ENCODE results near the gene SLFN12L.

The SLFN12L gene

GRCh38 chr17:35493040-35493439 is 44.4 kb downstream of the SLFN12L start:
- H3K4me3 ChIP-seq (ENCODE audit: low read depth, low read length), result no peak overlapping the region
- TF ChIP-seq CTCF (IDR thresholded peaks at IDR 0.05; ENCODE audit: low read depth, low read length), result no peak

GRCh38 chr17:35491417-35491816 is 46.1 kb downstream of the SLFN12L start:
- no peak for TF ChIP-seq CTCF (IDR thresholded peaks at IDR 0.05; ENCODE audit: low read depth, low read length)
- no peak overlapping the region for H3K4me3 ChIP-seq (ENCODE audit: low read depth, low read length)

DNA sequence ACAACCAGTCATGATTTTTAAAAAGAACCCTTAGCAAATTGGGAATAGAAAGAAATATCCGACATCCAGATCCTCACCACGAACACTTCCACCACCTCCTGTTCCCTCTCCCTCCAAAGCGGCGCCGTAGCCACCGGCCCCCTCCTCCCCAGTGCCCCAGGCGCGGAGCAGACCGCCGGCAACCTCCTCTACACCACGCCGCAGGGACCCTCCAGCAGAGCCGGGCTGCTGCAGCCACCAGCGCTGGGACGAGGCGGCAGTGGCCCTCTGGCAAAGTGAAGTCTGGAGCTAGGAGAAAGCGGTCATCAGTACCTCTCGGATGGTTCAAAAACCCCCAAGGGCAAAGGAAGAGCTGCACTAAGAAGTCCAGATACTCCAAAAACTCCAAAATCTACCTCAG is 47.5 kb downstream of the SLFN12L start:
- no peak overlapping the region for H3K4me3 ChIP-seq (ENCODE audit: low read depth, low read length)
- no peak for TF ChIP-seq CTCF (IDR thresholded peaks at IDR 0.05; ENCODE audit: low read depth, low read length)

DNA sequence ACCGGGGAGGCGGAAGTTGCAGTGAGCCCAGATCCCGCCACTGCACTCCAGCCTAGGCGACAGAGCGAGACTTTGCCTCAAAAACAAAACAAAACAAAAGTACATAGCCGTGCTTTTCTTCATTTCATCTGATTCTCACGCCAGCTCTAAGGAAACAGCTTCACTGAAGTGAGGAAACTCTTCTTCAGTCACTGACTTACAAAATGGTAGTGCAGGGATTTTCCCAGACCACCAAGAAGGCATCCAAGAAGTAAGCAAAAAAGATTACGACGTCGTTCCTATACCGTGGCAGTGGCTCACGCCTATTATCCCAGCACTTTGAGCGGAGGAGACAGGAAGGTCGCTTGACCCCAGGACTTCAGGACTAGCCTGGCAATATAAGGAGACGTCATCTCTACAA is 48.5 kb downstream of the SLFN12L start:
- no peak overlapping the region for H3K4me3 ChIP-seq (ENCODE audit: low read depth, low read length)
- no peak for TF ChIP-seq CTCF (IDR thresholded peaks at IDR 0.05; ENCODE audit: low read depth, low read length)

DNA sequence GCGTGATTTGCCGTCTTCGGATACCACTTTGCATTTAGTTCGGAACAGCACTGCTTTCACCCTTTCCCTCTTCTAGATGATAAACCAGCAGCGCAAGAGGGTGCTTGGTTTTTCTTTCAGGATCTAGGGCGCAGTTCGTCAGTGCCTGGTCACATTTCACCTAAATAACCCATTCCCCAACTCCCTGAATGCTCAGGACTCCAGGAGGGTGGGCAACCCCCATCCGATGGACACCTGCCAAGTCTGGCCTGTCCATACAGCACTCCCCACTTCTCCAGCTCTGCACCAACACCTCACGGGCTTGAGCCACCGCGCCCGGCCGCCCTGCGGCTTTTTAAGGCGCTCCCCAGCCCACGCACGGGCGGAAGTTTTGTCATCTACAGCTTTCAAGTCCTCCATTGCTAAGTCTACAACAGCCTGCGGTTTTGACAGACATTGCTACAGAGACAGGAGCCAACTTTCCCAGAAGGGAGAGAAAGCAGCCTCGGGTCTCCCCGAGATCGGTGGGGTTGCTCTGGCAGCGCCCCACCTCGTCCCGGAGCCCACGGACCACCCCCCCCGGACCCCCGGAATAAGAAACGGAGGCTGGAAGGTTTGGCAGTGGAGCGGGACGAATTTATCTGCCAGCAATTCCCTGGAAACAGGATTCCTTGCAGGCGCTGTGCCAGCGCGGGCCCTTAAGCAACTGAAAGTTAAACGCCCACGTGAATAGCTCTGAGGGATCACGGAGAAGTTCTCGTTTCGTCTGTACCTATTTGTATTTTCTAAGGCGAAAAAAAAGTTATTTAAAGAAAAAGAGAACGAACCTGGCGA is 50.4 kb downstream of the SLFN12L start:
- H3K4me3 ChIP-seq (ENCODE audit: low read depth, low read length), result peak overlapping the region; percentile 52

DNA sequence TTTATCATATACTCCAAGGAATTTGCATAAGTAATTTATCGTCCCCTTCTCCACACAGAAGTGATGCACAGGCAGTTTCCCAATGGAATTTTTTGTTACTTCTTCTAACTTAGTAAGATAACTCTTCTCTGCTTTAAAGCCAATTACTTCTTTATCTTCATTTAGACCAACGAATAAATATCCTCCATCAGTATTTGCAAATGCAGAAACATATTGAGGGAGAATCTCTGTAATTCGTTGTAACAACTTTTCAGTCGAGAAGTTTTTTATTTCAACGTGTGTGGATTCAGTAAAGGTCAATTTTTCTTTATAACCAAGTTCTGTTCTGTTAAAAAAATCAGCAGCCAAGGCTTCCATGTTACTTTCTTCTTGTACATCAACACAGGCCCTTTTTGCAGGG is 58.2 kb downstream of the SLFN12L start:
- no peak overlapping the region for H3K4me3 ChIP-seq (ENCODE audit: low read depth, low read length)
- TF ChIP-seq CTCF (IDR thresholded peaks at IDR 0.05; ENCODE audit: low read depth, low read length), result no peak

More for the DNA sequence above, 50.4 kb downstream of the SLFN12L start:
- TF ChIP-seq CTCF (IDR thresholded peaks at IDR 0.05; ENCODE audit: low read depth, low read length), result no peak

GRCh38 chr17:35477248-35477647 is 60.2 kb downstream of the SLFN12L start:
- no peak for TF ChIP-seq CTCF (IDR thresholded peaks at IDR 0.05; ENCODE audit: low read depth, low read length)
- H3K4me3 ChIP-seq (ENCODE audit: low read depth, low read length), result no peak overlapping the region
